ENCODE measurements around the gene TMEM108. TPM values are rescaled to one million over a fixed set of nuclear protein-coding genes. Genes with fewer than 3 reads are reported as not detected.

TMEM108 gene
- total and polyA plus RNA-seq, 9 donors, result under 0.01 to 4.2 (median 0.46) TPM; not detected in 2

DNA sequence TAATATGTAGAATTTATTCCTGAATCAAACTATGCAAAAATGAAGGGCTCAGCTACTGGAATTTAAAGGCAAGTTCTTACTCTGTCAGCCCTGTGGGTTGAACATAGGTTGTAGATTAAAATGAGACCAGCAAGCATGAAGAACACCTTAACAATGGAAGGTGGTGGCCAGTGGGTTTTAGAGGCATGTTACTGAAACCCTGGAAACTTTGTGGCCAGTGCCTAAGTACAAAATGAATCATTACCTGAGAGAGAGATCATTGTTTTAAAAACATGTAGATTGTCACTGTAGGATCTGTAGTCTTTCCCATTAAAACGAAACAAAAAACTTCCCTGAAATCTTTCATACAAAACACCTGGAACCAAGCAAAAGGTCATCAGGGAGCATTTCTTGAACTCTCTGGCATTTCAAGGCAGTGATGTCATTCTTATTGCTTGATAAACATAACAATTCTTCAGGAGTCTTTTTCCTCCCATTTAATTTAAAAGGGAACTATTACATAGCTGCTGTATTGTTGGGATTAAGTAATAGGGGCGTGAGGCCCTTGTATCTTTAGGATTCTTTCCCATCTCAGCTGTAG, 51.8 kb downstream of the TMEM108 start:
- H3K27me3 ChIP-seq, result no peaks in the 10 kb centered on the region
- H3K27ac ChIP-seq, result no peak overlapping the region
- WGBS, 3 donors, result 56 to 57% (median 56%) methylated on average over 2 of the region's 2 CpGs
- no peaks in the 10 kb centered on the region for H3K4me1 ChIP-seq (ENCODE audit: insufficient read depth)
- H3K9me3 ChIP-seq, result no peaks in the 10 kb centered on the region
- no peak overlapping the region for H3K4me3 ChIP-seq
- no peak for DNase-seq
- no peaks in the 10 kb centered on the region for H3K36me3 ChIP-seq
- no peak for TF ChIP-seq POLR2A (IDR thresholded peaks at IDR 0.05)
- TF ChIP-seq EP300 (IDR thresholded peaks at IDR 0.05), result no peak
- TF ChIP-seq CTCF (IDR thresholded peaks at IDR 0.05), result no peak
- intact Hi-C loops (cut with DNase I), result no loop called here

DNA sequence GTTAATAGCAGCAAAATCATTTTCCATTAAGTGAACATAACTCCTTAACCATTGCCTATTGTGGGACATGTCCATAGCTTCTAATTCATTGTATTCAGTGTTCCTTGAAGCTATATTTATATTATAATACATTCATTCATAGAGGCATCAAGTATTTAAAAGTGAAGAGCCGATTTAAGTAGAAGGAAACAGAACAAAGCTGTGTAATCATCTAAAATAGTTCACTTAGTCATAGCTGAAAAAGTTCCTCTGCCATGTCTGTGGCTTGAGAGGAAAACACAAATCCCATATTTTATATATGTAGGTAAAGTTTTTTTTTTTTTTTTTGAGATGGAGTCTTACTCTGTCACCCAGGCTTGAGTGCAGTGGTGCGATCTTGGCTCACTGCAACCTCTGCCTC, 54.5 kb downstream of the TMEM108 start:
- H3K27me3 ChIP-seq, result no peaks in the 10 kb centered on the region
- H3K4me1 ChIP-seq (ENCODE audit: insufficient read depth), result no peaks in the 10 kb centered on the region
- H3K9me3 ChIP-seq, result no peaks in the 10 kb centered on the region
- no peaks in the 10 kb centered on the region for H3K36me3 ChIP-seq
- no peak for TF ChIP-seq POLR2A (IDR thresholded peaks at IDR 0.05)
- TF ChIP-seq CTCF (IDR thresholded peaks at IDR 0.05), result no peak
- no peak for TF ChIP-seq EP300 (IDR thresholded peaks at IDR 0.05)
- intact Hi-C loops (cut with DNase I), result no loop called here
- no peak overlapping the region for H3K4me3 ChIP-seq
- no peak for DNase-seq
- H3K27ac ChIP-seq, result no peak overlapping the region
- 90% methylated on average over 2 of the region's 2 CpGs for WGBS, 3 donors

DNA sequence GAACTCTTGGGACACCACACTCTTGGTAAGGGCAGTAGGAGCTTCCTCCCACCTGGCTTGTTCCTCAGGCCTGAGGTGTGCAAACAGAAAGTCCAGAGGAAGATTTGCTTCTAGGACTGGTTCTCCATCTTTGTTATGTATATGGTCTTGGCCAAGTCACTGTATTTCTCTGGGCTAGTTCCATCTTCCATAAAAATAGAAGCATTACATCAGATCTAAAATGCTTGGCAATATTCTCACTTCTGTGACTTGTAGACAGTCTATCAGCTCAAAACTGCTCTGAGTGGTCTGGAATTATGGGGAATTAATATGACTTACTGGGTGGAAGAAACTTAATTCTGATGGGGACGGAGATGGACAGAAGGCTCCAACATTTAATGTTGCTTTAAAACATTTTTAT, 55.2 kb downstream of the TMEM108 start:
- H3K9me3 ChIP-seq, result no peaks in the 10 kb centered on the region
- H3K4me1 ChIP-seq (ENCODE audit: insufficient read depth), result no peaks in the 10 kb centered on the region
- no peak for DNase-seq
- H3K27ac ChIP-seq, result no peak overlapping the region
- no peak overlapping the region for H3K4me3 ChIP-seq
- no peaks in the 10 kb centered on the region for H3K27me3 ChIP-seq
- H3K36me3 ChIP-seq, result no peaks in the 10 kb centered on the region
- WGBS, 3 donors, result 77 to 96% (median 89%) methylated on average over 1 of the region's 1 CpG
- TF ChIP-seq POLR2A (IDR thresholded peaks at IDR 0.05) (no peak), EP300 (IDR thresholded peaks at IDR 0.05) (no peak), CTCF (IDR thresholded peaks at IDR 0.05) (no peak)
- intact Hi-C loops (cut with DNase I), result no loop called here

- WGBS, 3 donors, result 15 to 26% (median 23%) methylated on average over 3 of the region's 3 CpGs
- no peak overlapping the region for H3K27ac ChIP-seq
Measured at GRCh38 chr3:133096900-133097613, 58.9 kb downstream of the TMEM108 start.

More at GRCh38 chr3:133096900-133097613, 58.9 kb downstream of the TMEM108 start:
- Histone ChIP-seq H3K27me3 (no peaks in the 10 kb centered on the region), H3K4me1 (ENCODE audit: insufficient read depth) (no peaks in the 10 kb centered on the region), H3K9me3 (no peaks in the 10 kb centered on the region), H3K4me3 (no peak overlapping the region), H3K36me3 (no peaks in the 10 kb centered on the region)
- intact Hi-C loops (cut with DNase I), result no loop called here
- no peak for DNase-seq
- no peak for TF ChIP-seq POLR2A (IDR thresholded peaks at IDR 0.05)
- no peak for TF ChIP-seq EP300 (IDR thresholded peaks at IDR 0.05)
- no peak for TF ChIP-seq CTCF (IDR thresholded peaks at IDR 0.05)
